Forelimb muscle (tissue), 1 donor: ENCODE measurements around the gene DLGAP4. TPM values are rescaled to one million over a fixed set of nuclear protein-coding genes. Genes with fewer than 3 reads are reported as not detected.
"Not testable (repeated sequence)": the region's sequence is repeated elsewhere in the genome, so short reads cannot be mapped to it uniquely, and the experiment has no call there.

Source experiments
- DNase-seq: peaks from one replicate; pipeline ENCODE4 v3.0.0-alpha.2; 2013; ENCODE audit warnings: low read depth
- polyA plus RNA-seq: library from polyadenylated mRNA; unstranded; fragments of 120-200 nt; gene quantifications from one replicate; pipeline ENCODE4 v1.2.1, GENCODE V29; 2013; ENCODE audit not compliant: insufficient read length

The DLGAP4 gene
- polyA plus RNA-seq, 1 donor = 49.4 TPM

DNA sequence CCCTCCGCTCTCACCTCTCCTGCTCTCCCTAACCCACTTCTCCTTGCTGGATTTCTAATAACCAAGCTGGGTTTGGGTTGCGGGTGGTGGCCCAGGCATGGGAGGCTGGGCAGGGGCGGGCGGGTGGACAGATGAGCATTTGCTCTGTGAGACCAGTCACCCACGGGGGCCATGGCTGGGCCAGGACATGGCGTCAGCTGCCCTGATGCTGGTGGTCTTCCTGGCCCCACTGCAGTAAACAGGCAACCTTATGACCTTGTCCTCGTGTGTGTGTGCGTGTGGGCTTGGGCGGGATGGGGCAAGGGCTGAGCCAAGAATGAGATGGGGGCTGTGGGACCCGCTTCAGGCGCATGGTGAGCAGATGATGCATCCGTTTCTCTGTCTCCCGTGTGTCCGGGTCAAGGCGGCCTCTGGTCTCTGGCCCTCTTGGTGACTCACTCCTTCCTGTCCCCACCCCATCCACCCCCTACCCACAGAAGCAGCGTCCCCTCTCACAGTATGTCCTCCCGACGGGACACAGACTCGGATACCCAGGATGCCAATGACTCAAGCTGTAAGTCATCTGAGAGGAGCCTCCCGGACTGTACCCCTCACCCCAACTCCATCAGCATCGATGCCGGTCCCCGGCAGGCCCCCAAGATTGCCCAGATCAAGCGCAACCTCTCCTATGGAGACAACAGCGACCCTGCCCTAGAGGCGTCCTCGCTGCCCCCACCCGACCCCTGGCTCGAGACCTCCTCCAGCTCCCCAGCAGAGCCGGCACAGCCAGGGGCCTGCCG lies 193.8 kb downstream of the DLGAP4 start:
- DNase-seq = no peak

DNA sequence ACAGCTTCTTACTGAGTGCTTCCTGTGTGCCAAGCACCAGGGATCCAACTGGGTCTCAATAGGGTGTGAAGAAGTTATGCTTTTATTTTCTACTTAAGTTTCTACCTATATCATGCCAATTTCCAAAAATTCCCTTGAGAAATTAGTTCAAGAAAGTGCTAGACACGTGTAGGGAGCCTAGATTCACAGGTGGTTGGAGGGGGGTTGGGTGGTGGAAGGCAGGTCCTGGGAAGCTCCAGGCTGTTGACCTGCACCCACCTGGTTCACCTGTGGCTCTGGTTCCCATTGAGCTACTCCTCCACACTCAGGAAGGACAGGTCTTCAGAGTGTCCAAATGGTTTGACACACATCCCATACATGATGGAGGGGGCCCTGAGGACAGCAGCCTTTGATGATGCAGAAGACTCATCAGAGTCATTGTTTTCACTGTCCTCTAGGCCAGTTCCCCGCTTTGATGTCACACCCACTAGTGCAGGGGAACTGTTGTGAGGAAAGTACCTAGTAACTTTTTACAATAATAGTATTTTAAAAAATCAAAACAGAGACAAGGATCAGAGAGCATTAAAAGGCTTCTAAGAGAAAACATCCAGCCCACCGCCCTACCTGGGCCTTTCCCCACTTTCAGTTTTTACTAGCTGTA lies 195.3 kb downstream of the DLGAP4 start:
- no peak for DNase-seq

- no peak for DNase-seq
Observed at GRCh38 chr20:36504295-36504694, 198.2 kb downstream of the DLGAP4 start.

- DNase-seq = no peak
Observed at GRCh38 chr20:36506253-36506652, 200.1 kb downstream of the DLGAP4 start.

DNA sequence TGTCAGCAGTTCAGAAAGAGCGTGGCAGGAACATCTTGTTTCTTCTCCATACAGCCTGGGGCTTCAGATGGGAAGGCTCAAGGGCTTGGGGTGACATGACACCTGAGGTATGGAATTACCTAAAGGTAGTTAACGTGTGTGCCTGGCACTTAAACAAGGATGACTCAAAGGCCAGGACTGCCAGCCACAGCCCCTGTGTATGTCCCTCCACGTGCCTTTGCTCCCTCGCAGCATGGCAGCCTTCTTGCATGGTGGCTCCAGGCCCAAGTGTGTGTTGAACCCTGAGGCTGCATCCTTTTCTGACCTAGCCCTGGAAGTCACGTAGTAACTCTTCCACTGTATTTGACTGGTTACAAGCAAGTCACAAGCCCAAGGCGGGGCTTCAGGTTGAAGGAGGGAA lies 201.6 kb downstream of the DLGAP4 start:
- DNase-seq = no peak

DNA sequence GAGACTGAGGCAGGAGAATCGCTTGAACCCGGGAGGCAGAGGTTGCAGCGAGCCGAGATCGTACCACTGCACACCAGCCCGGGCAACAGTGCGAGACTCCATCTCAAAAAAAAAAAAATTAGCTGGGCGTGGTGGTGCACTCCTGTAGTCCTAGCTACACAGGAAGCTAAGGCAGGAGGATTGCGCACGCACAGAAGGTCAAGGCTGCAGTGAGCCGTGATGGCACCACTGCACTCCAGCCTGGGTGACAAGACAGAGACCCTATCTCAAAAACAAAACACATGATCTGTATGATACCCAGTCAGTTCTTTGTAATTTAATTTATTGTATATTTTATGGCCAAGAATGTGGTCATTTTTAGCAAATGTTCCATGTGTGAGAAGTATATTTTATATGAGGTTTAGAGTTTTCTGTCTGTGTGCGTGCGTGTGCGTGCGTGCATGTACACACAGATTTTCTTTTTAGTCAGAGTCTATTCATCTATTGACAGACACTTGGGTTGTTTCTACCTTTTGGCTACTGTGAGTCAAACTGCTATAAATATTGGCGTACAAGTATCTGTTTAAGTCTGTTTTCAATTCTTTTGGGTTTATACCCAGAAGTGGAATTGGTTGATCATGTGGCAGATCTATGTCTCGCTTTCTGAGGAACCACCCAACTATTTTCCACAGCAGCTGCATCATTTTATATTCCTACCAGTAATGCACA lies 213.0 kb downstream of the DLGAP4 start:
- no peak for DNase-seq

DNA sequence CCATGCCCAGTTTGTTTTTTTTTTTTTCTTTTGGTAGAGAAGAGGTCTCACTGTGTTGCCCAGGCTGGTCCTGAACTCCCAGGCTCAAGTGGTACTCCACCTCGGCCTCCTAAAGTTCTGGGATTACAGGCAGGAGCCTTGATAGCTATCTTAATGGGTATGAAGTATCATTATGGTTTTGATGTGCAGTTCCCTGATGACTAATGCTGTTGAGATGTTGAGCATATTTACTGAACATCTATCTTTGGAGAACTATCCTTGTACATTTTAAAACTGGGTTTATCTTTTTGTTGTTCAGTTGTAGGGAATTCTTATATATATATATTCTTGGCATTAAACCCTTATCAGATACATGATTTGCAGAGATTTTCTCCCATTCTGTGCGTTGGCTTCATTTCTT lies 213.8 kb downstream of the DLGAP4 start:
- DNase-seq = no peak

DNA sequence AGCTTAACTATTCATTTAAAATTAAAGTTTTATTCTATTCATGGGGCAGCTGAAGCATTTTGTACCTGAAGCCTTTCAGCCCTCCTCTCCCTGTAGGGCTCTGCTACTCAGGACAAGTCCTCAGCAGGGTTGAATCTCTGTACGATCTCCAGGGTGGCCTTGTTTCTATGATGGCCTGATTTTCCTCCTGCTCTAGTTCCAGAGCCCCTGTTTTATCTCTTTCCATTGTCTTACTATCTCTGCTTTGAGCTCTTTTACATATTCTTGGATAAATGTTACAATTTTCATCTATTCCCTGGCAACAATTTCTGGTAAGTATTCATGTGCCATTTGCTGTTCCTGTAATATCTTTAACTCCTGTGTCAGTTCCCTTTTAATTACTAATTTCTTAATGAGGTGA lies 215.4 kb downstream of the DLGAP4 start:
- no peak for DNase-seq

GRCh38 chr20:36522412-36522811 lies 216.3 kb downstream of the DLGAP4 start:
- DNase-seq = not testable (repeated sequence)

DNA sequence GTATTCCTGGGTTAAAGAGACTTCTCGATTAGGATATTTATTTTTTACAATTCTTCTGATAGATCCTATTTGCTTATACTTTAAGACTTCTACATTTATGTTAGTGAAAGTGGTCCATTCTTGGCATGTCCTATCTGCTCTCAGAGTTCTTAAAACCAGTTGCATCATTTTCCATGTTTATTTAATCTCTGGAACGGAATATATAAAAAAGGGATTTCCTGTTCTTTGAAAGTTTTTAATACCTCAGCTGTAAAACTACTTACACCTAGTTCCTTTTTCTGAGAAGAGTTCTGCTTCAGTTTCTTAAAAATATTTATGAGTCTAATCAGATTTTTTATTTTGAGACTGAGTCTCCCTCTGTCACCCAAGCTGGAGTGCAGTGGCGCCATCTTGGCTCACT lies 217.2 kb downstream of the DLGAP4 start:
- no peak for DNase-seq

DNA sequence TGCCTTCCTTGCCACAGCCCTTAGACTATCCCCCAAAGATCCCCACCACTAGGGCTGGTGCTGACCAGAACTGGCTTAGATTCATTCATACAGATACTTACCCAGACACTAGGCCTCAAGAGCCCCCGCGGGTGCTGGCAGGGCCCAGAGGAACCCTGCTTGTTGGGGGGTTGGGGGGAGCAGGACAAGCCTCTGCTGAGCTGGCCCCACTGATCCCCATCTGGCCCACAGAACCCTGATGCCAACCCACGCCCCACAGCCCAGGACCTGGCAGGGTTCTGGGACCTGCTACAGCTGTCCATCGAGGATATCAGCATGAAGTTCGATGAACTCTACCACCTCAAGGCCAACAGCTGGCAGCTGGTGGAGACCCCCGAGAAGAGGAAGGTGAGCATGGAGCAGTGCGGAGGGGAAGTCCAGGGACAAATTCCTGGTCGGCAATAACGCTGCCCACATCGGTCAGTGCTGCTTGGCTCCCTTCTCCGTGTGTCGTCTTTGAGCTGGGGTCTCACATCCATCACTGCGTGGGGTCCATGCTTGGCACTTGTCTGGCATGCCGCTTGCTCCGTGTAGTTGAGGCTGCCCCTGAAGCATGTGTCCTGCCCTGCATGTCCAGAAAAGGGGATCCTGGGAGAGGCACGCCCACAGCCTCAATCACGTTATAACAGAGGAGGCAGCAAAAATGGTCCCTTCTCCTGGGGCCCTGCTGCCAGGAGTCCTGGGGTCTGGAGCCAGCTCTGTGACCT lies 219.7 kb downstream of the DLGAP4 start:
- DNase-seq = no peak

DNA sequence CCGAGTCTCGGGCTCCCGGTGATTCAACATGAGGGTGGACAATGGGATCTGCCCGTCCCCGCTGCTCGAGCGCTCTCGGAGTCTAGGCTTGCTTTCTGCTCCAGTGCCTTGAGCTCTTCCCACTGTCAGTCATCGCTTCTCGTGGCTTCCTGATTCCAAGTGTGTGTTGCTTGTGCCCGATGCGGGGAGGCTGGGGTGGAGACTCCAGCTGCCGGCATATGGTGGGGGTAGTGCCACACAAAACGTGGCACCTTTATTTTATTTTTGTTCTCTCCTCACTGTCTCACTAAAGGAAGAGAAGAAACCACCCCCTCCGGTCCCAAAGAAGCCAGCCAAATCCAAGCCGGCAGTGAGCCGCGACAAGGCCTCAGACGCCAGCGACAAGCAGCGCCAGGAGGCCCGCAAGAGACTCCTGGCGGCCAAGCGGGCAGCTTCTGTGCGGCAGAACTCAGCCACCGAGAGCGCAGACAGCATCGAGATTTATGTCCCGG lies 220.4 kb downstream of the DLGAP4 start:
- DNase-seq = no peak

DNA sequence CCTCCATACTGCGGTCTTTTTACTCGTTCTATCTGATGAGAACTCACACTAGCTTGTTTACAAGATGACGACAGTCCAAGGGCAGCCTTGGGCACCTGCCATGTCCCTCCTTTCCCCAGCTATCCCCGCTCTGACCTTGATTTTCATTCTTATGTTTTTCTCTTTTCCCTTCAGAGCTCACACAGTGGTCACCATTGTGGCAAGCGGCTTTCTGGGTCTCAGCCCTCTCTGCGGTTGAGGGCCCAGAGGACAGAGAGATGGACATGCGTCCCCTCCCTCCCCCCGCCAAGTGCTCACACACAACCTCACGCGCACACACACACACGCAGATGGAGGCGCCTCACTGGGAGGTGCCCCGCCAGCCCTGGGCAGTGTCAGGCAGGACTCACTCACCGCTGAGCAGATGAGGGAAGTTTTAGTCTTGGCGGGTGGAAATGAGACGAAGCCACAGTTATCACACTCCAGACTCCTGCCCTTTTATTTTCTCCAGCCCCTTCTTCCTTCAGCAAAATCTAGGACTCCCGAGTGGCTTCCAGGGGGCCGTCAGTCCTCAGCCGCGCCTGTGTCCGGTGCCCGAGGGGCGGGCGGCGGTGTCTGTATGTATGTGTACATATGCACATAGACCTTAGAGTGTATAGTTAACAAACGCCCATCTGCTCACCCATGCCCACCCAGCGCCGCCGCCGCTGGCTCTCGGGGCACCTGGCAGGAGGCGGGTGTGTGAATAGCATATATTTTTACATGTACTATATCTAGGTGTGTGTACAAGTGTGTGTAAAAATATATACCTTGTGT lies 221.4 kb downstream of the DLGAP4 start:
- no peak for DNase-seq

- no peak for DNase-seq
Observed at GRCh38 chr20:36528176-36528874, 222.2 kb downstream of the DLGAP4 start.

DNA sequence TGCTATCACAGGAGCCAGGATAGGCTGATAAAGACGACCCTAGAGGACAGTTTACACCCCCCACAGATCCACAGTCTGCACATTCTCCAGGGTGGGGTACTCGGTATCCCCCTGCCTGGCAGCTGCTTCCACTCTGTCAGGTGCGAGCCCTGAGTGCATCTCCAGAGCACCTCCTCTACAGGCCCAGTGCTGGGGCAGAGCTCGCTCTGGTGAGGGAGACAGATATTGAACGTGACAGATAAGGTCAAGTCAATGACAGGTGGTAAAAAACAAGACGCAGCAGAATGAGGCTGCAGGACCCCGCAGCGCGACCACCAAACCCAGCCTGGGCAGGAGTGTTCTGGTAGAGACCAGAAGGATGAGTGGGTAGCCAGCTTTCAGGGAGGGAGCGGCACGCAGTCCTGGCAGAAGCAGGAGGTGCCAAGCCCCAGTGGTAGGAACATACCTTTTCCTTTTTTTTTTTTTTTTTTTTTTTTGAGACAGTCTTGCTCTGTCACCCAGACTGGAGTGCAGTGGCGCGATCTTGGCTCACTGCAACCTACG lies 222.8 kb downstream of the DLGAP4 start:
- DNase-seq = no peak

DNA sequence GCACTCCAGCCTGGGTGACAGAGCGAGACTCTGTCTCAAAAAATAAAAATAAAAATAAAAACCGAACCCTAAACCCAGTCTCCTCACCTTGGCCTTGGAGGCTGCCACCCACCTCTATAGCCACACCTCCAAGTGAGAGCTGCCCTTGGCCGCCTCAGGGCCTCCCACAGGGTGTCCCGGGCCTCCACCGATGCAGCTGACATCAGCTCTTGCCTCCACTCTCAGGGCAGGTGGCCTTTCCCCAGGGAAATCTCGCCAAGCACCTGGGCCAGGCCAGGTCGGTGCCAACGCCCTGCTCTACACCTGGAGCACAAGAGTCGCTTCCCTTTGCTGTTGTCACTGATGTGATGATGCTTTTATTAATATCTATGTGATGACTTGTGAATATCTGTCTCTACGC lies 226.2 kb downstream of the DLGAP4 start:
- DNase-seq = no peak

DNA sequence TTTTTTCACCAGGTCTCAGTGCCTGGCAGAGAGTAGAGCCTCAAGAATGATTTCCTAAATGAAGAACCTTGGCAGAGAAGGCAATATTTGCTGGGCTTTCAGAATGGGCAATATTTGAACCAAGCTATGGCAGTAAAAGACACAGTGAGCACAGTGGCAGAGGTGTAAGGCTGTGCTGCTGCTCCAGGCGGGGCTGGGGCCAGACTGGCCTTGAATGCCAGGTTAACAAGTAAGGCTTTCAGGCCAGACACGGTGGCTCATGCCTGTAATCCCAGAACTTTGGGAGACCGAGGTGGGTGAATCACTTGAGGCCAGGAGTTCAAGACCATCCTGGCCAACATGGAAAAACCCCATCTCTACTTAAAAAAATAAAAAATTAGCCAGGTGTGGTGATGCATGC lies 226.7 kb downstream of the DLGAP4 start:
- DNase-seq = no peak

GRCh38 chr20:36538026-36538722 lies 232.0 kb downstream of the DLGAP4 start:
- no peak for DNase-seq

GRCh38 chr20:36540551-36541211 lies 234.5 kb downstream of the DLGAP4 start:
- DNase-seq = no peak
